Psoas muscle (tissue), 8 donors: ENCODE data around the gene SYNPR. TPM values are rescaled to one million over a fixed set of nuclear protein-coding genes. Genes with fewer than 3 reads are reported as not detected.

Source experiments
- ATAC-seq, 4 donors: fragments of 200-7000 bp; cut with Tn5 transposase; one replicate each; pipeline ENCODE4 v1.9.1; 2020; ENCODE audit warnings: moderate library complexity in 3 of 4, mild to moderate bottlenecking in 2 of 4
- DNase-seq, 2 donors: peaks; one replicate each; pipeline ENCODE4 v3.0.0-alpha.2; 2020
- H3K27ac ChIP-seq: fragments of 200-600 bp; one replicate; pipeline ENCODE4 v1.8.0; 2022
- H3K27me3 ChIP-seq, 3 donors: fragments of 200-600 bp in 1 of 3; one replicate each; pipeline versions ENCODE4 v1.6.1 to v1.8.0; 2013 to 2022; ENCODE audit warnings: low read length in 2 of 3, mild to moderate bottlenecking in 2 of 3, moderate library complexity in 1 of 3; ENCODE audit not compliant: insufficient read depth in 3 of 3
- H3K36me3 ChIP-seq, 2 donors: fragments of 200-600 bp in 1 of 2; one replicate each; pipeline versions ENCODE4 v1.6.1 to v1.8.0; 2013 to 2022; ENCODE audit warnings: low read depth in 1 of 2, mild to moderate bottlenecking in 1 of 2, moderate library complexity in 1 of 2; ENCODE audit not compliant: insufficient read depth in 1 of 2
- H3K4me1 ChIP-seq: fragments of 200-600 bp; one replicate; pipeline ENCODE4 v1.8.0; 2022
- H3K4me3 ChIP-seq: fragments of 200-600 bp; one replicate; pipeline ENCODE4 v1.8.0; 2022; ENCODE audit warnings: mild to moderate bottlenecking
- H3K9me3 ChIP-seq: fragments of 200-600 bp; one replicate; pipeline ENCODE4 v1.8.0; 2022
- WGBS, 3 donors: extraction: QIAGEN DNeasy Blood & Tissue Kit; methylation state at CpG; one replicate each; pipeline versions ENCODE4 v1.1.6 to v1.1.7; 2013; 5-methylcytosine and 5-hydroxymethylcytosine counted together
- intact Hi-C, 2 donors: fragments of 100-400 bp; cut with DNase I; formaldehyde crosslinking; loops; one replicate each; pipeline versions ENCODE4 v1.11.0 to v1.14.2; 2022
- polyA plus RNA-seq, 3 donors: library from polyadenylated mRNA; stranded (reverse); fragments of 200-250 nt; gene quantifications; one replicate each; pipeline ENCODE4 v1.2.3, GENCODE V29; 2013
- total RNA-seq, 4 donors: library from RNA; stranded (reverse); fragmentation: NEBNext Ultra II Directional in 2 of 4; extraction: Animal tissue kit (Norgen Biotek cat#: 25700) in 2 of 4; gene quantifications; one replicate each; pipeline versions ENCODE4 v1.2.1 to v1.2.4, GENCODE V29; 2021 to 2023
- TF ChIP-seq, protein P1 (sequence below): fragments of 200-600 bp; IDR thresholded peaks from one replicate; pipeline ENCODE4 v1.8.0; 2022; ENCODE audit warnings: antibody characterized with exemption
- donor health status: healthy with polysubstance abuse.
- donor health status: DM: no; HTN: no; CAD: no; lungs with moderate emphysema.
- donor health status: Bipolar disorder and iron deficiency.
- donor health status: healthy.
- donor health status: DM: yes; HTN: yes; CAD: no.
- donor health status: DM: no; HTN: no; CAD: no.
- donor health status: DM: no; HTN: no; CAD: no.
- donor health status: DM: yes; HTN: yes; CAD: no.

The SYNPR gene
- total and polyA plus RNA-seq, 7 donors, result 0.03 TPM; not detected in 6

DNA sequence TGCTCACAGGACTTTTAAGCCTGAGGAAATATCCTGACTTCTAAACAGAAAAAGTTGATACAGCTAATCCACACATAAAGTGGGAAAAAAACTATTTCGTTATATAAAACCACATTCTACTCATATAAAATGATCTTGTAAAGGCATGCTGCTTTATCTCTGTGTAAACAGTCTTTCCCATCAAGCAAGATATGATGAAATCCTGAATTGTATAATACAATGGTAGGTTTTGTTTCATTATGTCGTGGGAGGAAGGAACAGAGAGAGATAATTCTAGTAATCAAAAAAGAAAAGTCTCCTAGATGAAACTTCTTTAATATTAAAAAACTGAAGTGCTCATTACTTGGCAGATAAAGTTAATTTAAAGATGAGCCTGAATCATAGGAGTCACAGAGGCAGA is 281.8 kb downstream of the SYNPR start:
- H3K4me1 ChIP-seq, result no peaks in the 10 kb centered on the region
- ATAC-seq (no peak), DNase-seq (no peak)
- H3K27ac ChIP-seq, result no peak overlapping the region
- TF ChIP-seq, protein P1, sequence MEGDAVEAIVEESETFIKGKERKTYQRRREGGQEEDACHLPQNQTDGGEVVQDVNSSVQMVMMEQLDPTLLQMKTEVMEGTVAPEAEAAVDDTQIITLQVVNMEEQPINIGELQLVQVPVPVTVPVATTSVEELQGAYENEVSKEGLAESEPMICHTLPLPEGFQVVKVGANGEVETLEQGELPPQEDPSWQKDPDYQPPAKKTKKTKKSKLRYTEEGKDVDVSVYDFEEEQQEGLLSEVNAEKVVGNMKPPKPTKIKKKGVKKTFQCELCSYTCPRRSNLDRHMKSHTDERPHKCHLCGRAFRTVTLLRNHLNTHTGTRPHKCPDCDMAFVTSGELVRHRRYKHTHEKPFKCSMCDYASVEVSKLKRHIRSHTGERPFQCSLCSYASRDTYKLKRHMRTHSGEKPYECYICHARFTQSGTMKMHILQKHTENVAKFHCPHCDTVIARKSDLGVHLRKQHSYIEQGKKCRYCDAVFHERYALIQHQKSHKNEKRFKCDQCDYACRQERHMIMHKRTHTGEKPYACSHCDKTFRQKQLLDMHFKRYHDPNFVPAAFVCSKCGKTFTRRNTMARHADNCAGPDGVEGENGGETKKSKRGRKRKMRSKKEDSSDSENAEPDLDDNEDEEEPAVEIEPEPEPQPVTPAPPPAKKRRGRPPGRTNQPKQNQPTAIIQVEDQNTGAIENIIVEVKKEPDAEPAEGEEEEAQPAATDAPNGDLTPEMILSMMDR, result no peak
- H3K4me3 ChIP-seq, result no peak overlapping the region
- H3K9me3 ChIP-seq, result peaks cover 3% of the 10 kb centered on the region
- H3K36me3 ChIP-seq, result no peaks in the 10 kb centered on the region
- WGBS, 3 donors, result 72 to 79% (median 75%) methylated on average over 2 of the region's 2 CpGs
- H3K27me3 ChIP-seq, result no peaks in the 10 kb centered on the region
- intact Hi-C loops, result no loop called here

DNA sequence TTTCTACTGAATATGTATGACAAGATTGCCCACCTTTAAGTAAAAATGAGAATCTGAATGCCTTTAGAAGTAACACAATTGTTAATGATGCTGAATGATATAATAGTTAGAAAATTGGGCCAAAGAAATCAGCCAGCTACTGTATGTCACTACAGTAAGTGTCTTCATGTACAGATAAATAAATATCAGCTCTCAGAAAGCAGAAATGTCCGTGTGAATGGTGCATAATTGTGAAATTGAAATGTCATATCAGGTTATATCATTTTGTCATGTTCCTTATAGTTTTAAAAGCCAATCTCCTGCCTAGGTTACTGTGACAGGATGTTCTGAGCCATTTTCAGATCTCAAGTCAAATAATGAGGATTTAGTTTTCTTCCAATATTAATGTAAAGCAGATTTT is 283.8 kb downstream of the SYNPR start:
- H3K36me3 ChIP-seq, result no peaks in the 10 kb centered on the region
- ATAC-seq (no peak), DNase-seq (no peak)
- H3K27ac ChIP-seq, result no peak overlapping the region
- no peak overlapping the region for H3K4me3 ChIP-seq
- WGBS, 3 donors, result 16 to 19% (median 18%) methylated on average over 1 of the region's 1 CpG
- H3K9me3 ChIP-seq, result peaks cover 3% of the 10 kb centered on the region
- intact Hi-C loops, result no loop called here
- no peaks in the 10 kb centered on the region for H3K27me3 ChIP-seq
- H3K4me1 ChIP-seq, result no peaks in the 10 kb centered on the region
- TF ChIP-seq, protein P1, result no peak

- TF ChIP-seq, protein P1, result no peak
- intact Hi-C loops, result no loop called here
- Histone ChIP-seq H3K4me3 (no peak overlapping the region), H3K4me1 (no peaks in the 10 kb centered on the region), H3K27ac (no peak overlapping the region), H3K36me3 (no peaks in the 10 kb centered on the region), H3K27me3 (no peaks in the 10 kb centered on the region), H3K9me3 (peaks cover 3% of the 10 kb centered on the region)
- DNase-seq, result no peak
- ATAC-seq, result no peak
- 33 to 54% (median 35%) methylated on average over 4 of the region's 4 CpGs for WGBS, 3 donors
These were observed 284.2 kb downstream of the SYNPR start for GRCh38 chr3:63562323-63562722.

DNA sequence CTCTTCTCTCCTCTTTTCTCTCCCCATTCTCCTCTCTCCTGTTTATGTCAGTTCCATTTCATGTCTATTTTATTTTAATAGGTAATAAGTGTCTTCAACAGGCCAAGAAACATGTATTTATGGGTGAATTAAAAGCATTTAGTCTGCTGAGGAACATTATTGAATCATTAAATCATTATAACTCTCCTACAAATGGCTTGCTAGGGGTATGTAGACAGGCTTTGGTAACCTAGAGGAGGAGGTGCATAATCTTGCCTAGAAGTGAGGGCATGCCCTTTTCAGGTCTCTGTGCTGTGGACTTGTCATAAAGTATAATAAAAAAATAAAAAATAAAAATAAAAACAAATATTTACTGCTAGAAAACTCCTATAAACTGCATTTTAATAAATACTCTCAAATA is 285.5 kb downstream of the SYNPR start:
- DNase-seq, result no peak
- Histone ChIP-seq H3K36me3 (no peaks in the 10 kb centered on the region), H3K4me3 (no peak overlapping the region), H3K27me3 (no peaks in the 10 kb centered on the region), H3K9me3 (no peaks in the 10 kb centered on the region), H3K27ac (no peak overlapping the region), H3K4me1 (no peaks in the 10 kb centered on the region)
- ATAC-seq, result no peak
- intact Hi-C loops, result no loop called here
- TF ChIP-seq, protein P1, result no peak

DNA sequence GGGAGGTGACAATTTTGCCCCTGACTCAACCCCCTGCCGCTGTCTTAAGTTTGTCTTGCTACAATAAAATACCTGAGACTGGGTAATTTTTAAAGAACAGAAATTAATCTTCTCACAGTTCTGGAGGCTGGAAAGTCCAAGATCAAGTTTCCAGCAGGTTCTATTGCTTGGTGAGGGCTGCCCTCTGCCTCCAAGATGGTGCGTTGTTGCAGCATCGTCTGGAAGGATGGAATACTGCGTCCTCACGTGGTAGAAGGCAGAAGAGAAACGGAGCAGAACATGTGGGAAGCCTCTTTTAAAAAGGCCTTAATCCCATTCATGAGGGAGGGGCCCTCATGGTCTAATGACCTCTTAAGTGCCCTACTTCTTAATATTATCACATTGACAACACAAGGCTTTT is 287.1 kb downstream of the SYNPR start:
- H3K27me3 ChIP-seq, result no peaks in the 10 kb centered on the region
- H3K36me3 ChIP-seq, result no peaks in the 10 kb centered on the region
- intact Hi-C loops, result no loop called here
- no peak for ATAC-seq
- no peaks in the 10 kb centered on the region for H3K9me3 ChIP-seq
- TF ChIP-seq, protein P1, result no peak
- 59 to 65% (median 64%) methylated on average over 6 of the region's 6 CpGs for WGBS, 3 donors
- no peak overlapping the region for H3K27ac ChIP-seq
- no peaks in the 10 kb centered on the region for H3K4me1 ChIP-seq
- no peak overlapping the region for H3K4me3 ChIP-seq
- DNase-seq, result no peak
